Mesenchymal stem cell (in vitro differentiated cells and primary cell): ENCODE measurements around the gene LRRC66.

ENCODE experiments used
- DNase-seq: peaks from one replicate; pipeline ENCODE4 v3.0.0-alpha.2; 2013
- H2AFZ ChIP-seq: one replicate; pipeline ENCODE4 v1.6.1; 2013; ENCODE audit warnings: low read depth, mild to moderate bottlenecking, control low read depth, inconsistent platforms, low read length, moderate library complexity
- H2AK5ac ChIP-seq: 2 replicates; pipeline ENCODE4 v1.6.1; 2013; ENCODE audit warnings: low read length, moderate library complexity, mild to moderate bottlenecking, inconsistent platforms; ENCODE audit not compliant: severe bottlenecking
- H2BK120ac ChIP-seq: one replicate; pipeline ENCODE4 v1.6.1; 2013; ENCODE audit warnings: low read depth, mild to moderate bottlenecking, inconsistent platforms, low read length, moderate library complexity
- H2BK12ac ChIP-seq, 2 experiments: one replicate each; pipeline ENCODE4 v1.6.1; 2013; ENCODE audit warnings: inconsistent platforms in 2 of 2, low read length in 2 of 2, mild to moderate bottlenecking in 2 of 2, moderate library complexity in 2 of 2, control low read depth in 1 of 2
- H2BK15ac ChIP-seq: one replicate; pipeline ENCODE4 v1.6.1; 2013; ENCODE audit warnings: mild to moderate bottlenecking, low read depth, inconsistent platforms; ENCODE audit not compliant: poor library complexity, severe bottlenecking
- H2BK5ac ChIP-seq: 2 replicates; pipeline ENCODE4 v1.6.1; 2013; ENCODE audit warnings: low read depth, mild to moderate bottlenecking, low read length, control low read depth, inconsistent platforms; ENCODE audit not compliant: poor library complexity, severe bottlenecking
- H3K14ac ChIP-seq, 2 experiments: one replicate each; pipeline ENCODE4 v1.6.1; 2013; ENCODE audit warnings: inconsistent platforms in 2 of 2, low read length in 2 of 2, control low read depth in 1 of 2, mild to moderate bottlenecking in 1 of 2, moderate library complexity in 1 of 2
- H3K18ac ChIP-seq, 2 experiments: one replicate each; pipeline ENCODE4 v1.6.1; 2013; ENCODE audit warnings: inconsistent platforms in 2 of 2, low read length in 2 of 2, control low read depth in 1 of 2, low read depth in 1 of 2, mild to moderate bottlenecking in 1 of 2
- H3K23ac ChIP-seq, 2 experiments: one replicate each; pipeline ENCODE4 v1.6.1; 2013; ENCODE audit warnings: inconsistent platforms in 2 of 2, low read length in 2 of 2, mild to moderate bottlenecking in 2 of 2, moderate library complexity in 2 of 2, control low read depth in 1 of 2
- H3K27ac ChIP-seq: 2 replicates; pipeline ENCODE4 v1.5.1; 2013; ENCODE audit warnings: mild to moderate bottlenecking, moderate library complexity, low read length, control low read depth, inconsistent platforms; ENCODE audit not compliant: poor library complexity, severe bottlenecking
- H3K27me3 ChIP-seq, 2 experiments: 2 replicates each; pipeline versions ENCODE4 v1.6.1 to v1.7.0; 2013; ENCODE audit warnings: low read length in 2 of 2, mild to moderate bottlenecking in 2 of 2, moderate library complexity in 2 of 2, control low read depth in 1 of 2, inconsistent platforms in 1 of 2; ENCODE audit not compliant: control insufficient read depth in 1 of 2, insufficient read depth in 1 of 2
- H3K36me3 ChIP-seq, 2 experiments: 2 replicates each; pipeline versions ENCODE4 v1.6.1 to v1.7.0; 2013; ENCODE audit warnings: low read length in 2 of 2, control low read depth in 1 of 2, inconsistent platforms in 1 of 2, low read depth in 1 of 2, mild to moderate bottlenecking in 1 of 2; ENCODE audit not compliant: insufficient read depth in 2 of 2, control insufficient read depth in 1 of 2
- H3K4ac ChIP-seq, 2 experiments: one replicate each; pipeline ENCODE4 v1.6.1; 2013; ENCODE audit warnings: inconsistent platforms in 2 of 2, low read length in 2 of 2, mild to moderate bottlenecking in 2 of 2, moderate library complexity in 2 of 2, control low read depth in 1 of 2, low read depth in 1 of 2
- H3K4me1 ChIP-seq: 2 replicates; pipeline ENCODE4 v1.6.1; 2013; ENCODE audit warnings: low read depth, low read length, control low read depth; ENCODE audit not compliant: control insufficient read depth, insufficient read depth
- H3K4me2 ChIP-seq: 2 replicates; pipeline ENCODE4 v1.6.1; 2013; ENCODE audit warnings: low read length, mild to moderate bottlenecking, inconsistent platforms; ENCODE audit not compliant: poor library complexity, severe bottlenecking
- H3K4me3 ChIP-seq, 2 experiments: 2 replicates each; pipeline versions ENCODE4 v1.5.1 to v1.7.0; 2013; ENCODE audit warnings: low read length in 2 of 2, mild to moderate bottlenecking in 2 of 2, control low read depth in 1 of 2, low read depth in 1 of 2; ENCODE audit not compliant: insufficient read depth in 1 of 2
- H3K79me1 ChIP-seq: replicated peaks from 2 replicates; pipeline ENCODE4 v1.6.1; 2013; ENCODE audit warnings: mild to moderate bottlenecking, control low read depth, low read length, inconsistent platforms; ENCODE audit not compliant: poor library complexity, severe bottlenecking
- H3K9ac ChIP-seq: 2 replicates; pipeline ENCODE4 v1.7.0; 2013; ENCODE audit warnings: mild to moderate bottlenecking, low read length, moderate library complexity
- H3K9me3 ChIP-seq: 2 replicates; pipeline ENCODE4 v1.7.0; 2013; ENCODE audit warnings: mild to moderate bottlenecking, low read length; ENCODE audit not compliant: control insufficient read depth
- H4K8ac ChIP-seq: one replicate; pipeline ENCODE4 v1.6.1; 2013; ENCODE audit warnings: inconsistent platforms, mild to moderate bottlenecking, low read length, moderate library complexity
- H4K91ac ChIP-seq: one replicate; pipeline ENCODE4 v1.6.1; 2013; ENCODE audit warnings: mild to moderate bottlenecking, low read length, inconsistent platforms
- WGBS: methylation state at CpG from one replicate; pipeline ENCODE4 v1.1.7; 2013; ENCODE audit warnings: mixed read lengths; 5-methylcytosine and 5-hydroxymethylcytosine counted together

Gene LRRC66

DNA sequence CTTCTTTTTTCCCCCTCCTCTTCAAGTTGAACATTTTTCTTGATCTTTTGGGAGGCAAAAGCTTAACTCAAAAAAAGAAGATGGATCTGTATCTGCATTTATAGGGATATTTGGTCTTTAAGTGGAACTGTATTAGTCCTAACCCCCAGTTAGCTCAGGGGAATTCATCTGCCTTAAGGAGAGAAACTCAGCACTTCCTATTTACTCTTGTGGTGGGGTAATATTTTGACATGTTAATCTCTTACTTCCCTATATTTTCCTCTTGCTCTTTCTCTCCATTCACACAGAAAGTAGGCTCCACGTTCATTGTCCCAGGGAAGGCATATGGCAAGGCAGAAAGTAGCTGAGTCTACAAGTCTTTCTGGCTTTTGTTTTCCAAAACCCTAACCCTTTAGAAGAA is 5.3 kb downstream of the LRRC66 start:
- Histone ChIP-seq H3K79me1 (no peaks in the 10 kb centered on the region), H3K27ac (no peak overlapping the region), H2BK12ac (no peak overlapping the region), H3K14ac (no peak overlapping the region), H3K27me3 (no peaks in the 10 kb centered on the region), H2AK5ac (no peak overlapping the region), H4K8ac (no peak overlapping the region), H3K36me3 (peaks cover 3 to 60% of the 10 kb centered on the region in 2 experiments), H3K23ac (no peak overlapping the region), H3K4me1 (no peaks in the 10 kb centered on the region), H2AFZ (no peak overlapping the region), H2BK120ac (no peak overlapping the region), H3K4ac (no peak overlapping the region), H4K91ac (no peak overlapping the region), H2BK15ac (no peak overlapping the region), H2BK5ac (no peak overlapping the region), H3K4me2 (no peak overlapping the region), H3K9ac (no peak overlapping the region), H3K18ac (no peak overlapping the region), H3K4me3 (no peak overlapping the region), H3K9me3 (no peaks in the 10 kb centered on the region)
- DNase-seq = no peak
- no CpG with 5 or more reads among the region's 1 CpG for WGBS

GRCh38 chr4:52012651-52013050 is 7.5 kb downstream of the LRRC66 start:
- H3K4me1 ChIP-seq = no peaks in the 10 kb centered on the region
- H3K27ac ChIP-seq = no peak overlapping the region
- H2AFZ ChIP-seq = no peak overlapping the region
- H3K9me3 ChIP-seq = peaks cover 6% of the 10 kb centered on the region
- 100% methylated on average over 1 of the region's 1 CpG for WGBS
- H3K14ac ChIP-seq = no peak overlapping the region
- H3K4ac ChIP-seq = no peak overlapping the region
- H2BK15ac ChIP-seq = no peak overlapping the region
- H3K18ac ChIP-seq = no peak overlapping the region
- no peak overlapping the region for H2AK5ac ChIP-seq
- H4K8ac ChIP-seq = no peak overlapping the region
- H3K27me3 ChIP-seq = no peaks in the 10 kb centered on the region
- H4K91ac ChIP-seq = no peak overlapping the region
- H3K4me2 ChIP-seq = no peak overlapping the region
- no peak overlapping the region for H3K9ac ChIP-seq
- DNase-seq = no peak
- H3K4me3 ChIP-seq = no peak overlapping the region
- no peak overlapping the region for H3K23ac ChIP-seq
- no peak overlapping the region for H2BK12ac ChIP-seq
- peak overlapping the region; percentile 49 for H2BK120ac ChIP-seq
- H3K79me1 ChIP-seq = no peaks in the 10 kb centered on the region
- H3K36me3 ChIP-seq = peaks cover 0 to 64% of the 10 kb centered on the region in 2 experiments
- no peak overlapping the region for H2BK5ac ChIP-seq

- H2BK12ac ChIP-seq = no peak overlapping the region
- H3K4ac ChIP-seq = no peak overlapping the region
- no peak overlapping the region for H3K4me2 ChIP-seq
- H4K91ac ChIP-seq = no peak overlapping the region
- H3K27me3 ChIP-seq = no peaks in the 10 kb centered on the region
- no peaks in the 10 kb centered on the region for H3K4me1 ChIP-seq
- no peak for DNase-seq
- no peak overlapping the region for H3K14ac ChIP-seq
- no peak overlapping the region for H2BK15ac ChIP-seq
- peaks cover 0 to 60% of the 10 kb centered on the region in 2 experiments for H3K36me3 ChIP-seq
- no peak overlapping the region for H2BK120ac ChIP-seq
- H2AK5ac ChIP-seq = no peak overlapping the region
- no peak overlapping the region for H2AFZ ChIP-seq
- no peak overlapping the region for H3K4me3 ChIP-seq
- no peak overlapping the region for H3K23ac ChIP-seq
- H3K27ac ChIP-seq = no peak overlapping the region
- H2BK5ac ChIP-seq = no peak overlapping the region
- H3K18ac ChIP-seq = no peak overlapping the region
- H4K8ac ChIP-seq = no peak overlapping the region
- peaks cover 6% of the 10 kb centered on the region for H3K9me3 ChIP-seq
- H3K79me1 ChIP-seq = no peaks in the 10 kb centered on the region
- H3K9ac ChIP-seq = no peak overlapping the region
- WGBS = no CpG with 5 or more reads among the region's 2 CpGs
Observed at GRCh38 chr4:52010986-52011385, 9.2 kb downstream of the LRRC66 start.

DNA sequence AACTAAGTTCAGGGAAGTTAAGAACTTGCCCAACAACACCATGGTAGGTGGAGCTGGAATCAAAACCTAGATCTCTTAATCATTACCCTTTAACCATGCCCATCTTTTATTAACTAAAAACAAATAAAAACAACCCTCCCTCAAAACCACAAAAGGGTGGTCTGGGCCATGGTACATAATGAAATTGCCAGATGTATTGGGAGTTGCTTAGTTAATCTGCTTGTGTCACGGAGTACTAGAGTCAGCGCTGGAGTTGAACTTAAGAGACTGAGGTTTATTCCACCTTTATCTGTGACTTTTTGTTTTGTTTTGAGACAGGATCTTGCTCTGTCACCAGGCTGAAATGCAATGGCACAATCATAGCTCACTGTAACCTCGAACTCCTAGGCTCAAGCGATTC is 13.3 kb downstream of the LRRC66 start:
- Histone ChIP-seq H3K4me2 (no peak overlapping the region), H2AK5ac (no peak overlapping the region), H3K36me3 (peaks cover 0 to 44% of the 10 kb centered on the region in 2 experiments), H3K18ac (no peak overlapping the region), H2BK12ac (no peak overlapping the region), H3K9me3 (peaks cover 6% of the 10 kb centered on the region), H3K27me3 (no peaks in the 10 kb centered on the region), H4K91ac (no peak overlapping the region), H3K14ac (no peak overlapping the region), H3K4me3 (no peak overlapping the region), H3K9ac (no peak overlapping the region), H3K79me1 (no peaks in the 10 kb centered on the region), H2BK120ac (no peak overlapping the region), H2BK15ac (no peak overlapping the region), H3K4ac (no peak overlapping the region), H3K27ac (no peak overlapping the region), H2BK5ac (no peak overlapping the region), H3K23ac (no peak overlapping the region), H3K4me1 (no peaks in the 10 kb centered on the region), H2AFZ (no peak overlapping the region), H4K8ac (no peak overlapping the region)
- DNase-seq = no peak
- WGBS = 100% methylated on average over 3 of the region's 4 CpGs
